ENCODE data around the gene LTK.

Gene LTK

GRCh38 chr15:41501191-41501917, 12.3 kb downstream of the LTK start:
- DNase-seq (ENCODE audit: insufficient read length, low spot score) (no peak), FAIRE-seq (no peak)

GRCh38 chr15:41499109-41499851, 14.3 kb downstream of the LTK start:
- FAIRE-seq (no peak), DNase-seq (ENCODE audit: insufficient read length, low spot score) (no peak)

- DNase-seq (ENCODE audit: insufficient read length, low spot score) = no peak
- FAIRE-seq = peak; percentile 20
These were observed 15.0 kb downstream of the LTK start for GRCh38 chr15:41498657-41499056.

GRCh38 chr15:41495736-41496599, 17.7 kb downstream of the LTK start:
- no peak for DNase-seq (ENCODE audit: insufficient read length, low spot score)

GRCh38 chr15:41494922-41495735, 18.5 kb downstream of the LTK start:
- FAIRE-seq (no peak), DNase-seq (ENCODE audit: insufficient read length, low spot score) (no peak)

More at GRCh38 chr15:41495736-41496599, 17.7 kb downstream of the LTK start:
- no peak for FAIRE-seq

- DNase-seq (ENCODE audit: insufficient read length, low spot score) = peak; percentile 21
- no peak for FAIRE-seq
These were observed 19.3 kb downstream of the LTK start for GRCh38 chr15:41494190-41494921.

GRCh38 chr15:41493902-41494189, 19.8 kb downstream of the LTK start:
- DNase-seq (ENCODE audit: insufficient read length, low spot score) (no peak), FAIRE-seq (no peak)

- no peak for FAIRE-seq
- peak; percentile 80 for DNase-seq (ENCODE audit: insufficient read length, low spot score)
These were observed 20.3 kb downstream of the LTK start, which contains the start of gene ITPKA for GRCh38 chr15:41493205-41493901. TSS of gene ITPKA (plus strand) at chr15:41493874. CDS start at chr15:41493928, 54 bp downstream.

GRCh38 chr15:41492597-41493204, 20.9 kb downstream of the LTK start:
- FAIRE-seq (no peak), DNase-seq (ENCODE audit: insufficient read length, low spot score) (no peak)

- no peak for FAIRE-seq
- DNase-seq (ENCODE audit: insufficient read length, low spot score) = no peak
These were observed 21.7 kb downstream of the LTK start for GRCh38 chr15:41491889-41492288.

GRCh38 chr15:41490355-41490754, 23.3 kb downstream of the LTK start:
- FAIRE-seq (no peak), DNase-seq (ENCODE audit: insufficient read length, low spot score) (peak; percentile 94)

- no peak for DNase-seq (ENCODE audit: insufficient read length, low spot score)
- FAIRE-seq = no peak
These were observed 24.0 kb downstream of the LTK start for GRCh38 chr15:41489641-41490040.

- DNase-seq (ENCODE audit: insufficient read length, low spot score) = no peak
- FAIRE-seq = peak; percentile 91
These were observed 25.8 kb downstream of the LTK start for GRCh38 chr15:41487802-41488201.

- DNase-seq (ENCODE audit: insufficient read length, low spot score) = no peak
- no peak for FAIRE-seq
These were observed 26.2 kb downstream of the LTK start for GRCh38 chr15:41487381-41487780.

- FAIRE-seq = no peak
These were observed 27.3 kb downstream of the LTK start for GRCh38 chr15:41486286-41486685.

GRCh38 chr15:41484937-41485625, 28.5 kb downstream of the LTK start:
- DNase-seq (ENCODE audit: insufficient read length, low spot score) (no peak), FAIRE-seq (no peak)

More at GRCh38 chr15:41486286-41486685, 27.3 kb downstream of the LTK start:
- no peak for DNase-seq (ENCODE audit: insufficient read length, low spot score)

- FAIRE-seq (no peak), DNase-seq (ENCODE audit: insufficient read length, low spot score) (no peak)
These were observed 30.1 kb downstream of the LTK start for GRCh38 chr15:41483519-41483918.

GRCh38 chr15:41483115-41483514, 30.5 kb downstream of the LTK start:
- no peak for DNase-seq (ENCODE audit: insufficient read length, low spot score)
- FAIRE-seq = no peak

Data from HTR-8/SVneo (cell line).